SKM-1 (cell line): ENCODE measurements around the gene EFCAB12.

ENCODE experiments used
- DNase-seq: peaks from one replicate; lab custom pipeline; 2025; ENCODE audit not compliant: unreplicated experiment; lab: John Stamatoyannopoulos, UW

The EFCAB12 gene

GRCh38 chr3:129446926-129447325, 18.5 kb upstream of the EFCAB12 start:
- no peak for DNase-seq

DNA sequence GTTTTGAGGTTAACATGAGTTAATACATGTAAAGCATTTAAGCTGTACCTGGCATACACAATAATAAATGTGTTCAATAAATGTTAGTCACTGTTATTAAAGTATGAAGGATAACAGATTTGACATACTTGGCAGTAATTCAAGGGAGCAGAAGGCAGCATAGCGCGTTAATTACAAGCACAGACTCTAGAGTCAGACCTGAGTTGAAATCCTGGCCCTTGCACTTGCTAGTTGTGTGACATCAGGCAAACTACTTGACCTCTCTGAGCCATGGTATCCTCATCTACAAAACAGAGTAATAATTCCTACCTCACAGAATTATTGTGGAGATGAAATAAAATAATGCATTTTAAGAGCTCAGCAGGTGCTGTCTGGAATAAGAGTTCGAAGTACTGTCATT, 17.0 kb upstream of the EFCAB12 start:
- DNase-seq: no peak

GRCh38 chr3:129442947-129443346, 14.5 kb upstream of the EFCAB12 start:
- DNase-seq: no peak

DNA sequence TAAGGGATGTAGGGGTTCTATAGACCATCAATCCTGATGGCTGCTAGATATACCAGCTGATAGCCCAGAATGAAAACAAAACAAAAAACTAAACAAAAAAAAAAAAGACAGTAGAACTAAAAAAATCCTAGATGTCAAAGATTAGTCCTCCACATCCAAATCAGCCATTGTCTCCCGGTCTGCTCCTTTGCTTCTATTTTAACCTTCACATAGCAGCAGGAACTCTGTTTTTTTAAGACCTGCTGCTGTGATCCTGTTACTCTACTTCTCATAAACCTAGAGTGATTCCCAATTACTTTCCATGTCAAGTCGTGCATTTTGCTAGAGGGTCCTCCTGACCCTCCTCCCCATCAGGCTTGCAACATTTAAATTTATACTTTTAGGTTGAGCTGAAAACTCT, 14.1 kb upstream of the EFCAB12 start:
- DNase-seq: no peak

- no peak for DNase-seq
These were observed 13.3 kb upstream of the EFCAB12 start for GRCh38 chr3:129441782-129442181.

GRCh38 chr3:129441215-129441614, 12.8 kb upstream of the EFCAB12 start:
- no peak for DNase-seq

GRCh38 chr3:129440618-129441190, 12.3 kb upstream of the EFCAB12 start:
- DNase-seq: no peak

- peak; percentile 96 for DNase-seq
These were observed 11.6 kb upstream of the EFCAB12 start, which contains the start of the genes IFT122 and MBD4 for GRCh38 chr3:129439817-129440617. Gene IFT122 (plus strand): TSS chr3:129440224. CDS start chr3:129440331, 107 bp downstream. Gene MBD4 (minus strand): TSS chr3:129439948. CDS start chr3:129439833, 115 bp downstream.

DNA sequence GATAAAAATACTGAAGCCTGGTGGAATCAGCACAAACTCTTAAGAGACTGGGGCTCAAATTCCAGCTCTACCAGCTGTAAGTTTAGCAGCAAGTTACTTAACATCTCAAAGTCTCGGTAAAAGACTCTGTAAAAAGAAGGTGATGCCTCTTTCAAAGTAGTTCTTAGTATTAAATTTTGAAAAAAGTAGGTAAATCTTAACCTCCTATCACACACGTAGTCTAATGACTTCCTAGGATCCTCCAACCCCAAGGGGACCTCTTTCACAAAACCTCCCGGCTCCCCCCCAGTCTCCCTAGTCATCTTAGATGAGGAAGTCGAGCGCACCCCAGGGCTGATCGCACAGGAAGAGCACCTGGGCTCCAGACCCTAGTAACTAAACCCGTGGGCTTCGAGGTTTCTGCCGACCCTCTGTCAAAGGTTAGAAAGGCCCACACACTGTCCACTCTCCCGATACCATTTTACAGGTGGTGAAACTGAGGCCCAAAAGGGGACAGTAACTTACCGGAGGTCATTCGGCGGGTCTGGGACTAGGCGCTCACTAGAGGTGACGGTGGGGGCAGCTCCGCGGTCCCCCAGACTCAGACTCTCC, 10.9 kb upstream of the EFCAB12 start:
- no peak for DNase-seq

DNA sequence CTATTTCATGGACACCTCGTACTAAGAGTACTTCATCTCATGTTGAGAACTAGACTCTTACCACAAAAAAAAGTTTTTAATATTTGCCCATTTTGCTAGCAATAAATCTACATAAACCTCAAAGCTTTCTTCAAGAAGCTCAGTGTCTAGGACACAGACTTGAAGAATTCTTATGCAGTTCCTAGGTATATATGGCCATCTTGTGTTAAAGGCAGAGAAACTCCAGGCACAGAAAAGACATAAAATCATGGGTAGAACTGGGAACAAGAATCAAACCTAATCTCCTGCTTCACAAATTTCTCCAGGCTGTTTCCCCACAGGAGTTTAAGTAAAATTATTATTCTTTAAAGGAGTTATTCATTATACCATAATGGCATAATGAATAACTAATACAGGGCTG, 6.9 kb upstream of the EFCAB12 start:
- no peak for DNase-seq

DNA sequence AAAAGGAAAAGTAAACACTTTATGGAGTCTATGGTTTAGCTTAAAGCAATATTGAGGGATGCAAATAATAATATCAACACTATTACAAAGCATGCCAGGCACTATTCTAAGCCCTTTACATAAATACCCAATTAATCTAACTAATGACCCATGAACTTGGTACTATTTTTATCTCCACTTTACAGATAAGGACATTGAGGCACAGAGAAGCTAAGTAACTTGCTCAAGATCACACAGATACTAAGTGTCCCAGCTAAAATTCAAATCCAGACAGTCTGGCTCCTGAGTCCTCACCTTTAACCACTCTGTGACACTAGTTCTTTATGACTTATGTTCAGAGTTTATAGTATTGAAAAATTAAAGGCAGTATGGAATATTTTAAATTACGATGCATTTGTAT, 5.7 kb upstream of the EFCAB12 start:
- no peak for DNase-seq

DNA sequence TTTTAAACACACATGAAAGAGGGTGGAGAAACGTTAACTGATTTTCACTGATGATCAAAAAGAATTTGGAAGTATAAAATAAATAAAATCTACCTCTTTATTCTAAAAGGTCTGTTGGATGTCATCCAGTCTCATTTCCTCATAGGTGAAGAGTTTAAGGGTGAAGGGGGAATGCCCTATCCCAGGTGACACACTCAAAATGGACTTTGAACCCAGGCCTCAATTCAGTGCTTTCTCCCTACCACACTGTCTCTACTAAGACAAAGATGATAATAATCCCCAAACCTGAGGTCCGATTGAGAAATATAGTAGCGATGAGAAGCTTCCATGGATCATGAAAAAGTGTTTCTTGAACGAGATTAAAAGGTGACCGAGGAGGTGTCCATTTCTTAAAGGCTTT, 5.1 kb upstream of the EFCAB12 start:
- DNase-seq: no peak

GRCh38 chr3:129432671-129433070, 4.2 kb upstream of the EFCAB12 start:
- no peak for DNase-seq

GRCh38 chr3:129432036-129432435, 3.6 kb upstream of the EFCAB12 start:
- no peak for DNase-seq

GRCh38 chr3:129429602-129430001, 1.2 kb upstream of the EFCAB12 start:
- DNase-seq: no peak

DNA sequence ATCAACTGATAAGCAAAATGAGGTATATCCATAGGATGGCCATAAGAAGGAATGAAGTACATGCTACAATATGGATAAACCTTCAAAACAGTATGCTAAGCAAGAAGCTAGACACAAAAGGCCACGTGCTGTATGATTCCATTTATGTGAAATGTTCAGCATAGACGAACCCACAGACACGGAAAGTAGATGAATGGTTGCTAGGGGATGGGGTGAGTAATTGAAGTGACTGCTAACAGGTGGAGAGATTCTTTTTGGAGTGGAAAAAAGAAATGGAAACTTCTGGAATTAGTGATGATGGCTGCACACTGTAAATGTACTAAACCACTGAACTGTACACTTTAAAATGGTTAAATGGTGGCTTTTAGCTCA, 630 bp upstream of the EFCAB12 start:
- DNase-seq: no peak

GRCh38 chr3:129428007-129428375, 445 bp downstream of the EFCAB12 start:
- DNase-seq: no peak

DNA sequence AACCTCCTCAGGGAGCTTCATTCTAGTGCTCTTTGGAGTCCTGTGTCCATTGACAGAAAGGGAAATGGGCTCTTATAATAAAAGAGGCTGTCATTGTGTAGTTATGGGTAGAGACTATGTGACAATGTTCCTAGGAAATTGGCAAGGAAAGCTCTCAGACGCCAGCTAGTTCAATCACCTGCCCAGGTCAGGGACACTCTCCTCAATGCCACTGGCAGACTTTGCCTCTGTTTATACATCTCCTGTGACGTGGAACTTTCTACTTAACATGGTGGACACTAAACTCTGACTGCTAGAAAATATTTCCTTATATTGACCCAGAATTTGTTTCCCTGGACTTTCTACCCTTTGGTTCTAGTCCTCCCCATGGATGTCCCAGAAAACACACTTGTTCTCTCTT, 2.8 kb downstream of the EFCAB12 start:
- no peak for DNase-seq

GRCh38 chr3:129425213-129425612, 3.2 kb downstream of the EFCAB12 start:
- DNase-seq: no peak

DNA sequence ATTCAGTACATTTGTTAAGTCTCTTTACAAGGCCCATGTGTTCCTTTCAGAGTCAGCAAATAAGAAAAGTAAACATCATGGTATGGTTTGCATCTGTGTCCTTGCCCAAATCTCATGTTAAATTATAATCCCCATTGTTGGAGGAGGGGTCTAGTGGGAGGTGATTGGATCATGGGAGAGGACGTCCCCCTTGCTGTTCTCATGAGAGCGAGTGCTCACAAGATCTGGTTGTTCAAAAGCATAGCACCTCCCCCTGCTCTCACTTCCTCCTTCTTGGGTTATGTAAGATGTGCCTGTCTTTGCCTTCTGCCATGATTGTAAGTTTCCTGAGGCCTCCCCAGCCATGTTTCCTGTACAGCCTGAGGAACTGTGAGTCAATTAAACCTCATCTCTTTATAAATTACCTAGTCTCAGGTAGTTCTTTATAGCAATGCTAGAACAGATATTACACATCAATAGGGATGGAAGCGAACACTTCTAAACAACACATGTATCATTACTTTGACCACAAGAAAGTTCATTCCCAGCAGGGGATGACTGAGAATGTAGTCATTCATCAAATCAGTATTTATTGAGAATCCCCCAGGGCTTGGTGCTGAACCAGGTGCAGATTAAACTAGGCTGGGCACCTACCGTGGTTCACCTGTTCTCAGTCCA, 4.1 kb downstream of the EFCAB12 start:
- DNase-seq: peak; percentile 73

DNA sequence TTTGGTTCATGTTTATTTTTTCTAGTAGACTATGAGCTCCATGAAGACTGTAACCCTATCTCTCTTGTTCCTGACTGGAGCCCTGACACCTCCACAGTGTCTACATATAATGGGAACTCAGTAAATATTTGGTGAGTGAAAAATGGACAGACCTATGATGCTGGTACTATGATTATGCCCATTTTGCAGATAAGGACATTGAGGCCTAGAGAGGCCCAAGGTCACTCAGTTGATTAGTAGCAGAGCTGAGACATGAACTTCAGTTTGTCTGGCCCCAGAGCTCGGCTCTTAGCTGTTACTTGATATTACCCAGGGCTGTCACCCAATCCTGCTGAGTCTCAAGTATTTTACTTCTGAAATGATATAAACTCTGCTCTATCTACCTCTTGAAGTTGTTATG, 5.5 kb downstream of the EFCAB12 start:
- DNase-seq: no peak
